Measurements from ENCODE around the gene EPS15. TPM values are rescaled to one million over a fixed set of nuclear protein-coding genes. Genes with fewer than 3 reads are reported as not detected.

Gene EPS15
- total RNA-seq, 1 experiment from 2014 or later, result 31.7 TPM

- no peak overlapping the region for H3K27ac ChIP-seq
- H3K36me3 ChIP-seq, result no peaks in the 10 kb centered on the region
- H3K4me1 ChIP-seq (replicated peaks), result peaks cover 42% of the 10 kb centered on the region
- no peaks in the 10 kb centered on the region for H3K9me3 ChIP-seq (replicated peaks)
- H3K4me3 ChIP-seq, result no peak overlapping the region
- no peak for DNase-seq (ENCODE audit: low read depth in 1 of 2, low spot score in 2 of 2)
- H3K27me3 ChIP-seq (replicated peaks), result no peaks in the 10 kb centered on the region
These were observed 37.0 kb upstream of the EPS15 start for GRCh38 chr1:51555866-51556619.

GRCh38 chr1:51553911-51554310 is 34.8 kb upstream of the EPS15 start:
- Histone ChIP-seq H3K4me3 (no peak overlapping the region), H3K27me3 (replicated peaks) (no peaks in the 10 kb centered on the region), H3K36me3 (no peaks in the 10 kb centered on the region), H3K9me3 (replicated peaks) (no peaks in the 10 kb centered on the region), H3K4me1 (replicated peaks) (peaks cover 35% of the 10 kb centered on the region), H3K27ac (no peak overlapping the region)
- DNase-seq (ENCODE audit: low read depth in 1 of 2, low spot score in 2 of 2), result no peak

DNA sequence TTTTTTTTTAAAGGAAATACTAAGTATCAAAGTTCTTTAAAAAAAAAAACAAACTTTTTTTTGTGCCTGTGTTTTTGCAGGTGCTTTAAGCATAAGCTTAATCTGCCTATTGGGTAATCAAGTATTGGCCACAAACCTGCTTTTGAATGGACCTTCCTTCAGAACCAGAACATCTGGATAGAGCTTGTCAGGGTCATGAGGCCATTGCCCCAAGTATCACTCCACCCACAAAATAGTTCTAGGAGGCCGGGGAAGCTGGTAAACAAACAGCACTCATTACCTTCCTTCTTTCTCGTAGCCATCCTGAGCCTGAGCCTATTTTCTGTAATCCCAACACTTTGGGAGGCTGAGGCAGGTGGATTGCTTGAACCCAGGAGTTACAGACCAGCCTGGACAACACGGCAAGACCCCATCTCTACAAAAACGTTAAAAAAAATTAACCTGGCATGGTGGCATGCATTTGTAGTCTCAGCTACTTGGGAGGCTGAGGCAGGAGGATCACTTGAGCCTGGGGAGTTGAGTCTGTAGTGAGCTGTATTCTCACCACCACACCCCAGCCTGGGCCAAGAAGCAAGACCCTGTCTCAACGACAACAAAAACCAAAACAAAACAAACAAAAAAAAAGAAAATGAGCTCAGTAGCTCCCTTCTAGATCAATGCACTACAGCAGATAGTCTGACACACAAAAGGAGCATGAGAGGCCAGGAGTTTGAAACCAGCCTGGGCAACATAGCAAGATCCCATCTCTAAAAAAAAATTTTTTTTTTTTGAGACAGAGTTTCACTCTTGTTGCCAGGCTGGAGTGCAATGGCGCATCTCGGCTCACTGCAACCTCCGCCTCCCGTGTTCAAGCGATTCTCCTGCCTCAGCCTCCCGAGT is 34.1 kb upstream of the EPS15 start:
- Histone ChIP-seq H3K9me3 (replicated peaks) (no peaks in the 10 kb centered on the region), H3K4me3 (no peak overlapping the region), H3K36me3 (no peaks in the 10 kb centered on the region), H3K27me3 (replicated peaks) (no peaks in the 10 kb centered on the region), H3K4me1 (replicated peaks) (peaks cover 34% of the 10 kb centered on the region), H3K27ac (no peak overlapping the region)
- DNase-seq (ENCODE audit: low read depth in 1 of 2, low spot score in 2 of 2), result no peak

DNA sequence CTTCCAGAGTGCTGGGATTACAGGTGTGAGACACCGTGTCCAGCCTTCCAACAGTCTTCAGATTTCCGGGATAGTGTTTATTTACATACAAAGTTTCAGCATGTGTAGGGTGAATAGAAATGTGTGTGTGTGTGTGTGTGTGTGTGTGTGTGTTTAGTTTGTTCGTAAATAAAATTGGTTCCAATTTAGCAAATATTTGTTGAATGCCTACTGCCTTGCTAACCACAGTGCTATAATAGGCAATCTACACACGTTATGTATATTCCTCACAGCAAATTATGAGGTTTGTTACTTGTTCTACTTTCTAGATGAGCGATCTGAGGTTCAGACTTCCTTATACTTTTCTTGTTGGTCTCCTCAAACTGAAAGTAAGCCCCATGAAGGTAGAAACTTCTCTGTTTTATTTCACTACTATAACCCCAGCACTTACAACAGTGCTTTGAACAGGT is 32.8 kb upstream of the EPS15 start:
- Histone ChIP-seq H3K4me3 (no peak overlapping the region), H3K27me3 (replicated peaks) (no peaks in the 10 kb centered on the region), H3K36me3 (no peaks in the 10 kb centered on the region), H3K9me3 (replicated peaks) (no peaks in the 10 kb centered on the region), H3K27ac (no peak overlapping the region), H3K4me1 (replicated peaks) (peaks cover 21% of the 10 kb centered on the region)
- DNase-seq (ENCODE audit: low read depth in 1 of 2, low spot score in 2 of 2), result no peak

DNA sequence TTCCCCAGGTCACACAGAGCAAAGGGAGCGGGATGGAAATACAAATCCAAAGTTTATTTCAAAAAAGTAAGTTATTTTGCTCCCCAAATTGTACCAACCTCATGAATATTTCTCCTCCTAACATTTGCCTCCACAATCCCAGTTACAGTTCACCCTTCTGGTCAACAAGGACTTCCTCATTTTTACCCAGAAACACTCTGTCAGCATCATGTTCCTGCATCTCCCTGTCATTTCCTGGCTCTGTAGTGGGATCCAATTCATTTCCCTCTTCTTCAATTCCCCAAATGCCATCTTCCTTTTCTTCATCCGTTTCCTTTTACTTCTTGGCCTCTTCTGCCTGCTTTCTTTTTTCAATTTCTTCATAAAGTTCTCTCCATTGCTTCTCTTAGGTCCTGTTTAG is 32.0 kb upstream of the EPS15 start:
- Histone ChIP-seq H3K36me3 (no peaks in the 10 kb centered on the region), H3K4me3 (no peak overlapping the region), H3K27me3 (replicated peaks) (no peaks in the 10 kb centered on the region), H3K9me3 (replicated peaks) (no peaks in the 10 kb centered on the region), H3K27ac (no peak overlapping the region), H3K4me1 (replicated peaks) (peaks cover 17% of the 10 kb centered on the region)
- no peak for DNase-seq (ENCODE audit: low read depth in 1 of 2, low spot score in 2 of 2)

DNA sequence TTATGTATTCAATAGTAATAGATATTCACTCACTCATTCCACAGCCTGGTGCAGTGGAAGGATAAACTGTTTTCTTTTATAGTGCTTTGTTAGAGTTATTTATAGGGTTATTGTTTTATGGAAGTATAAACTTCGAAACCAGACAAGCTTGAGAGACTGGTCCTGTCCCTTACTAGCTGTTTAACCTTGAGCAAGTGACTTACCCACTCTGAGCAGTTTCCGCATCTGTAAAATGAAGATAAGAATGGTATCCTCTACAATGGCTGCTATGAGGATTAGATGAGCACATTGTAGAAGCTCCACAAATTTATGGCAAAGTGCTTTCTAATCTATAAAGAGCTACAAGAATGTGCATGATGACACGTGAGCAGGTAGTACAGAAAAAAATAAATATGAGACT is 30.8 kb upstream of the EPS15 start:
- Histone ChIP-seq H3K27me3 (replicated peaks) (no peaks in the 10 kb centered on the region), H3K4me1 (replicated peaks) (peaks cover 14% of the 10 kb centered on the region), H3K4me3 (no peak overlapping the region), H3K9me3 (replicated peaks) (no peaks in the 10 kb centered on the region), H3K36me3 (no peaks in the 10 kb centered on the region), H3K27ac (no peak overlapping the region)
- DNase-seq (ENCODE audit: low read depth in 1 of 2, low spot score in 2 of 2), result no peak

GRCh38 chr1:51549016-51549619 is 30.1 kb upstream of the EPS15 start:
- H3K4me1 ChIP-seq (replicated peaks), result peaks cover 14% of the 10 kb centered on the region
- H3K36me3 ChIP-seq, result no peaks in the 10 kb centered on the region
- no peak overlapping the region for H3K27ac ChIP-seq
- no peak for DNase-seq (ENCODE audit: low read depth in 1 of 2, low spot score in 2 of 2)
- H3K9me3 ChIP-seq (replicated peaks), result no peaks in the 10 kb centered on the region
- H3K4me3 ChIP-seq, result no peak overlapping the region
- H3K27me3 ChIP-seq (replicated peaks), result no peaks in the 10 kb centered on the region

GRCh38 chr1:51543858-51544257 is 24.8 kb upstream of the EPS15 start:
- Histone ChIP-seq H3K36me3 (no peaks in the 10 kb centered on the region), H3K27me3 (replicated peaks) (no peaks in the 10 kb centered on the region), H3K9me3 (replicated peaks) (no peaks in the 10 kb centered on the region), H3K4me1 (replicated peaks) (peaks cover 10% of the 10 kb centered on the region), H3K4me3 (no peak overlapping the region), H3K27ac (no peak overlapping the region)
- no peak for DNase-seq (ENCODE audit: low read depth in 1 of 2, low spot score in 2 of 2)

DNA sequence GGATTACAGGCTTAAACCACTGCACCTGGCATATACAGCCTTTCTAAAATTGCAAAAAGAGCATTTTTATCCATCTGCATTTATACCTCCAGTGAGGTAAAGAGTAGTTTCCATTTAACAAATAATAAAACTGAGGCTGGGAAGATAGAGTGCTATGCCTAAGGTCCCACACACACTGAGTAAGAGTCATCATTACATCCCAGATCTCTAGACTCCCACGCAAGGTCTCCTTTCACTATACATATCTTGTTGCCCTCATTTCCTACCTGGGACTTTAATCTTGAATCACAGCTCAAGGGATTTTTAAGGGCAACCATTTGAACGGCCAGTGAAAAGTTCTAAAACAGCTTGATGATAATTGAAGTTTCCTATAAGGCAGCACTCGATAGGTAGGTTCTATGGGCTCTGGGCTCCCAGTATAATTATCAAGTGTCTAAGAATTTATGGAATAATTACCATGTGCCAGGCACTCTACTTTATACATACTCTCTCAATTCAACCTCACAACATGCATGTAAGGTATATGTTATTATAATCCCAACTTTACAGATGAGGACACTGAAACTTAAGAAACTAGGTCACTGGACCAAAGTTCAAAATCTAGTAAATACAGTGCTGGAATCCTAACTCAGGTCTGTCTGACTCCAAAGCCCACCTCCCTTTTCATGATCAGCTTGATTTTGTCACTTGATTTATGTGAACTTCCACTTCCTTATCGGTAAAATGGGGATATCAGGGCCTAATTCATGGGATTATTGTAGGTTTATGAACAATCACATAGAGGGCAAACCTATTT is 23.3 kb upstream of the EPS15 start:
- no peaks in the 10 kb centered on the region for H3K9me3 ChIP-seq (replicated peaks)
- no peak overlapping the region for H3K27ac ChIP-seq
- no peak overlapping the region for H3K4me3 ChIP-seq
- no peaks in the 10 kb centered on the region for H3K36me3 ChIP-seq
- no peak for DNase-seq (ENCODE audit: low read depth in 1 of 2, low spot score in 2 of 2)
- H3K27me3 ChIP-seq (replicated peaks), result no peaks in the 10 kb centered on the region
- H3K4me1 ChIP-seq (replicated peaks), result peaks cover 12% of the 10 kb centered on the region

GRCh38 chr1:51541313-51542050 is 22.4 kb upstream of the EPS15 start:
- no peak for DNase-seq (ENCODE audit: low read depth in 1 of 2, low spot score in 2 of 2)
- H3K9me3 ChIP-seq (replicated peaks), result no peaks in the 10 kb centered on the region

GRCh38 chr1:51537568-51537967 is 18.5 kb upstream of the EPS15 start:
- H3K27me3 ChIP-seq (replicated peaks), result no peaks in the 10 kb centered on the region
- no peaks in the 10 kb centered on the region for H3K9me3 ChIP-seq (replicated peaks)
- H3K27ac ChIP-seq, result no peak overlapping the region

More at GRCh38 chr1:51541313-51542050, 22.4 kb upstream of the EPS15 start:
- no peaks in the 10 kb centered on the region for H3K36me3 ChIP-seq
- H3K4me3 ChIP-seq, result no peak overlapping the region
- H3K27ac ChIP-seq, result no peak overlapping the region
- H3K27me3 ChIP-seq (replicated peaks), result no peaks in the 10 kb centered on the region
- H3K4me1 ChIP-seq (replicated peaks), result peaks cover 12% of the 10 kb centered on the region

GRCh38 chr1:51535006-51535592 is 16.0 kb upstream of the EPS15 start:
- Histone ChIP-seq H3K36me3 (no peaks in the 10 kb centered on the region), H3K4me3 (no peak overlapping the region), H3K9me3 (replicated peaks) (no peaks in the 10 kb centered on the region), H3K27me3 (replicated peaks) (no peaks in the 10 kb centered on the region), H3K4me1 (replicated peaks) (peaks cover 20% of the 10 kb centered on the region), H3K27ac (no peak overlapping the region)
- DNase-seq (ENCODE audit: low read depth in 1 of 2, low spot score in 2 of 2), result peak; percentile 57 to 73

More at GRCh38 chr1:51537568-51537967, 18.5 kb upstream of the EPS15 start:
- H3K4me3 ChIP-seq, result no peak overlapping the region
- DNase-seq (ENCODE audit: low read depth in 1 of 2, low spot score in 2 of 2), result no peak
- no peaks in the 10 kb centered on the region for H3K36me3 ChIP-seq
- peaks cover 20% of the 10 kb centered on the region for H3K4me1 ChIP-seq (replicated peaks)

All from SJSA1 (cell line).